ENCODE data around the gene ANKRD33B. TPM values are rescaled to one million over a fixed set of nuclear protein-coding genes. Genes with fewer than 3 reads are reported as not detected.
"Not testable (repeated sequence)": the region's sequence is repeated elsewhere in the genome, so short reads cannot be mapped to it uniquely, and the experiment has no call there.

The ANKRD33B gene
- total and polyA plus RNA-seq, 10 donors, result 2.0 to 37.8 (median 24.6) TPM

- no peak for DNase-seq
- intact Hi-C loops (cut with DNase I; ENCODE audit: low total_unique reads), result no loop called here
- H3K36me3 ChIP-seq, result no peaks in the 10 kb centered on the region
- WGBS, 5 donors, result 71 to 86% (median 76%) methylated on average over 6 of the region's 6 CpGs
- no peaks in the 10 kb centered on the region for H3K27me3 ChIP-seq (replicated peaks in 1 of 7)
- H3K27ac ChIP-seq, result peak overlapping the region in 2 of 8 donors; percentile 1 to 84
- H3K9me3 ChIP-seq, result no peaks in the 10 kb centered on the region
- no peak overlapping the region for H3K4me3 ChIP-seq
- no peak for TF ChIP-seq POLR2A (IDR thresholded peaks at IDR 0.05)
- no peak for TF ChIP-seq CTCF (IDR thresholded peaks at IDR 0.05 in 8 of 11, conservative IDR thresholded peaks at IDR 0.05 in 3 of 11)
- TF ChIP-seq POLR2AphosphoS5 (IDR thresholded peaks at IDR 0.05), result no peak
- peaks cover 15 to 63% (median 44%) of the 10 kb centered on the region in 6 donors for H3K4me1 ChIP-seq
These were observed 41.1 kb downstream of the ANKRD33B start for GRCh38 chr5:10604975-10605374.

GRCh38 chr5:10606632-10607022 lies 42.8 kb downstream of the ANKRD33B start:
- Histone ChIP-seq H3K4me1 (peaks cover 13 to 55% (median 36%) of the 10 kb centered on the region in 6 donors), H3K4me3 (peak overlapping the region in 1 of 8 donors; percentile 54), H3K27ac (peak overlapping the region in 7 of 8 donors; percentile 58 to 88 (median 84))
- H3K9me3 ChIP-seq; H3K27me3 ChIP-seq (replicated peaks in 1 of 7); DNase-seq; H3K36me3 ChIP-seq; intact Hi-C loops (cut with DNase I; ENCODE audit: low total_unique reads): not testable (repeated sequence)
- WGBS, 5 donors, result 59 to 83% (median 77%) methylated on average over 8 to 9 of the region's 9 CpGs

GRCh38 chr5:10607023-10607665 lies 43.3 kb downstream of the ANKRD33B start:
- intact Hi-C loops (cut with DNase I; ENCODE audit: low total_unique reads), result no loop called here

GRCh38 chr5:10607666-10608073 lies 43.8 kb downstream of the ANKRD33B start:
- H3K9me3 ChIP-seq, result no peaks in the 10 kb centered on the region
- intact Hi-C loops (cut with DNase I; ENCODE audit: low total_unique reads), result no loop called here
- H3K4me1 ChIP-seq, result peaks cover 11 to 55% (median 31%) of the 10 kb centered on the region in 6 donors
- H3K27me3 ChIP-seq (replicated peaks in 1 of 7), result no peaks in the 10 kb centered on the region
- peak overlapping the region in 2 of 8 donors; percentile 0 to 54 for H3K4me3 ChIP-seq
- TF ChIP-seq POLR2AphosphoS5 (IDR thresholded peaks at IDR 0.05), result peak in 1 of 3 donors; percentile 57
- TF ChIP-seq CTCF (IDR thresholded peaks at IDR 0.05 in 8 of 11, conservative IDR thresholded peaks at IDR 0.05 in 3 of 11), result peak in 4 of 11 experiments; percentile 8 to 23 (median 19)
- no peak for TF ChIP-seq POLR2A (IDR thresholded peaks at IDR 0.05)
- WGBS, 5 donors, result 16 to 29% (median 18%) methylated on average over 5 of the region's 5 CpGs
- H3K27ac ChIP-seq, result peak overlapping the region in 7 of 8 donors; percentile 58 to 88 (median 84)
- no peaks in the 10 kb centered on the region for H3K36me3 ChIP-seq
- DNase-seq, result no peak

More at GRCh38 chr5:10607023-10607665, 43.3 kb downstream of the ANKRD33B start:
- Histone ChIP-seq H3K4me1 (peaks cover 11 to 55% (median 32%) of the 10 kb centered on the region in 6 donors), H3K27me3 (replicated peaks in 1 of 7) (no peaks in the 10 kb centered on the region), H3K36me3 (no peaks in the 10 kb centered on the region), H3K27ac (peak overlapping the region in 7 of 8 donors; percentile 58 to 88 (median 84)), H3K9me3 (no peaks in the 10 kb centered on the region), H3K4me3 (peak overlapping the region in 2 of 8 donors; percentile 0 to 54)
- TF ChIP-seq CTCF (IDR thresholded peaks at IDR 0.05 in 8 of 11, conservative IDR thresholded peaks at IDR 0.05 in 3 of 11) (no peak), POLR2AphosphoS5 (IDR thresholded peaks at IDR 0.05) (peak in 2 of 3 donors; percentile 81 to 82), POLR2A (IDR thresholded peaks at IDR 0.05) (peak in 1 of 3 donors; percentile 6)
- 12 to 29% (median 17%) methylated on average over 13 of the region's 13 CpGs for WGBS, 5 donors
- DNase-seq, result peak; percentile 88

- intact Hi-C loops (cut with DNase I; ENCODE audit: low total_unique reads); H3K36me3 ChIP-seq; H3K9me3 ChIP-seq; H3K27me3 ChIP-seq (replicated peaks in 1 of 7); DNase-seq: not testable (repeated sequence)
- peak overlapping the region in 2 of 8 donors; percentile 0 to 54 for H3K4me3 ChIP-seq
- peak overlapping the region in 7 of 8 donors; percentile 58 to 88 (median 84) for H3K27ac ChIP-seq
- H3K4me1 ChIP-seq, result peaks cover 11 to 60% (median 31%) of the 10 kb centered on the region in 6 donors
- whole genome bisulfite sequencing, 5 donors, result 43 to 66% (median 54%) methylated on average over 9 of the region's 9 CpGs
These were observed 44.2 kb downstream of the ANKRD33B start for GRCh38 chr5:10608081-10608480.
